NCI-H510A treated with DMSO at 0.1 percent for 48 hours (cell line): ENCODE data around the gene ABCA4.
"Not testable (repeated sequence)": the region's sequence is repeated elsewhere in the genome, so short reads cannot be mapped to it uniquely, and the experiment has no call there.

Source experiments
- DNase-seq: peaks from one replicate; lab custom pipeline; 2025; lab: John Stamatoyannopoulos, UW

ABCA4 gene

GRCh38 chr1:94004924-94005323 lies 116.0 kb downstream of the ABCA4 start:
- DNase-seq, result no peak

DNA sequence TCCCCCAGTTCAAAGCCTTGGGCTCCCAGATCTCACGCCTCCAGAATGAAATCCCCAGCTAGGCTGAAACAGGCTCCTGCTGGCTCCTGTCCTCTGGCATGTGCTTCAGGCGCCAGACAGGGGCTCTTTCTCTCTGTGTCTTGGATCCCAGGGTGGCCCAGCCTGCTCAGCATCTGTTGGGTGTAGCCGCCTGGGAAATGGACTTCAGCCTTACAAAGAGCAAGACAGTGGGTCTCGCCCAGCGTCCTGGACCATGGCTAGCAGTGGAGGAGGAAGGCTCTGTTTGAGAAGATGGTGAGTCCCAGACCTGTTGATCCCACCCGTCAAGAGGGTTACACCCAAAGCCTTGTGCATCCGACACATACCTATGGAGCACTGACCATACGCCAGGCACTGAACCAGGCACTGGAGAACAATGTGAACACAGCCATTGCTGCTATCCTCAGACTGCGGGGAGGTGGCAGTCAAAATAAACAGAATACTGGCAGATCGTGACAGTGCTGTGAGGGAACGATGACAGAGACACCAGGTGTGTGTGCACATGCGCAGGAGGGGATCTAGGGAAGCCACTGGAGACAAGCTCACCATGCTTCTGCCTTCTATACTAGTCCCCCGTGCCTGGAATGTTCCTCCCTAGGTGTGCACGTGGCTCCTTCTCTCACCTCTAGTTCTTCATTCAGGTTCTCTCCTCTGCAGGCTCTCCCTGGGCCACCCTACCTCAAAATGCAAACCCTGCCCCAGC lies 118.7 kb downstream of the ABCA4 start:
- DNase-seq, result no peak

- DNase-seq, result no peak
These were observed 119.4 kb downstream of the ABCA4 start for GRCh38 chr1:94001397-94002045.

DNA sequence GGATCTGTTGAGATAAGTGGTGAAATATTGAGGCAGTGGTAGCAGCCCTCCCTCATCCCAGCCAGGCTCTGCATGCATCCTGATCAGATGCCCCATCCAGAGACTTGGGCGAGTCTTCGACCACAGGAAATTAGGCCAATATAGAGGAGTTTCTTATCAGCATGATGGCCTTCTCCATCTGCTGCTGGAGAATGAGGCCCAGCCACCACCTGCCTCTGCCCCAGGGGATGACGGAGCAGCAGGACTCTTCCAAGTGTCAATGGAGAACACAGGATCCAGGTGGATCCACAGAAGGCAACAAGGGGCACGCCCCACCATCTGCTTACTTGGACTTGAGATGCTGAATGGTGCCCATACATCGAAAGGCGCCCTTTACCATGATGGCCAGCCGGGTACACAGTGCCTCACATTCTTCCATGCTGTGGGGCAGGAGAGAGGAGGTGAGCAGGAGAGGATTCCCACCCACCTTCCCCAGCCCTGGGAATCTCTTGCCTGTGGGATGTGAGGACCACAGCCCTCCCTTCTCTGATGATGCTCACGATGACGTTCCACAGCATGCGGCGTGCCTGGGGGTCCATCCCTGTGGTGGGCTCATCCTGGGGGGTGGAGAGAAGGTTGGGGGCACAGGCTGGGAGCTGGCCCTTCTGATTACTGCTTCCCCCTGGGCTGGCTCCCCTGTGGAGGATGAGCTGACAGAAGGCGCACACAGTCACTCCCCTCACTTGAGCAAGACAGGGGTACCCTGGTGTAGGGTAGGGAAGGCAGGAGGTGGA lies 120.3 kb downstream of the ABCA4 start:
- DNase-seq, result no peak

- no peak for DNase-seq
These were observed 121.0 kb downstream of the ABCA4 start for GRCh38 chr1:93999840-94000415.

- not testable (repeated sequence) for DNase-seq
These were observed 122.4 kb downstream of the ABCA4 start for GRCh38 chr1:93998532-93998931.

GRCh38 chr1:93997756-93998155 lies 123.2 kb downstream of the ABCA4 start:
- DNase-seq, result no peak

DNA sequence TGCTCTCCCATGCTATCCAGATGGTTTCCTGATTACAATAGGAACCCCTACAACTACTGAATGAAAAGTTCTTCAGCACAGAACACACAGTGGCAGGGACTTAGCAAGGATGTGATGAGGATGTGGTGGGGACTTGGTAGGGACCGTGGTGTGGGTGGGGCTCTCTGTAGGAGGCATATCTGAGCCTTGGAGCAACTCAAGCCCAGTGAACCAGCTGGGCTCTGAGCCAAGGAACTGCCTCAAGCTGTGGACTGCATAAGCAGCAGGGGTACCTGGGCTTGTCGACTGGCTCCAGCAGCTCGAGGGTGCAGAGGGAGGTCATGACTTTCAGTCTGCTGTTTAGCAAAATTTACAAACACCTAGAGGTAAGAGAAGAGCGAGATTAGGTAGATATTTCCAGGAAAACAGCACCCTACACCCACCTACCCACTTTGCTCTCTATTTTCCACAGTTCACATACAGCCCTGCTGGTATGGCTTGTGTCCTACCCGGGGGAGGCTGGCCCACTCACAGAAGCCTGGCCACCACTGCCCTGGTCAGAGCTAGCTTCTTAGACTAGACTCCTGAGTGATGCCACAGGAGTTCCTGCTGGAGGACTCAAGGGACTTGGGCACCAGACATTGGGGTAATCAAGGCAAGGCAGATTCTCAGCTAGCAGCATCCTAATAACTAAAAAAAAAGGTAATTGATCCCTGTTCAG lies 125.0 kb downstream of the ABCA4 start:
- DNase-seq, result no peak

DNA sequence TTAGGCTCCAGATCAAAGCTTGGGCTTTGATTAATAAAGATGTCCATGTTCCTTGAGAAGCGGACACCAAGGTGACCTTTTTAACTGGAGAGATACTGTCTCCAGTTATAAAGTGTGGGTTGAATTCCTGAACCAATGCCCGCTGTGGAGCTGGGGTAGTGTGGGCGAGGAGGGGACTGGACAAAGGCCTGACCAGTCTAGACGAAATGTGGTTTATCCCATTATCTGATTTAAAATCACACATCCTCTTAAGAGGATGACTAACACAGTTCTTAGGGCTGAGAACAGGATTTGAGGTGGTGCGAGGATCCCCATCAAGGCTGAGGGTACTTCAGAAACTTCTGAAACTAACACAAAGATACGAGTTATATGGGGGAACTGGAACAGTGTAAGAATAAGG lies 127.2 kb downstream of the ABCA4 start:
- DNase-seq, result no peak

- no peak for DNase-seq
These were observed 128.0 kb downstream of the ABCA4 start for GRCh38 chr1:93992954-93993353.

GRCh38 chr1:93992190-93992589 lies 128.8 kb downstream of the ABCA4 start:
- no peak for DNase-seq

DNA sequence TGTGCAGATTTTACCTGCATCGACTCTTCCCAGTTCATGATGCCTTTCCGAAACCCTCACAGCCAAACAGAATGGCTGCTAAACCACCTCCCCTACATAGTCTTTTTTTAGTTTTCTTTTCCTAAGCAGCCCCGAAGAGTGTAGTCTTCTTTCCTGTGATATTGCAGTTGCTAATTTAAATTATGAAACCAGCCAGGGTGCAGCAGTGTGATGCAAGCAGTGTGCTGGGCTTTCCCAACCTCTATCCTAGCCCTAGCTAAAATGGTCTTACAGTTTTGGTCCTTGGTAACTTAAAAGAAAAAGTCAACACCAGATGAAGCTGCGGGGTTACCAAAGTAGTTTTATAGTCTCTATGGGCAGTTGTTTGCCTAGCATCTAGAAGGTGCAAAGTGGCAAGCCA lies 129.7 kb downstream of the ABCA4 start:
- DNase-seq, result no peak

GRCh38 chr1:93990477-93990876 lies 130.5 kb downstream of the ABCA4 start:
- DNase-seq, result not testable (repeated sequence)

- no peak for DNase-seq
These were observed 130.9 kb downstream of the ABCA4 start for GRCh38 chr1:93990010-93990409.

- DNase-seq, result no peak
These were observed 131.3 kb downstream of the ABCA4 start for GRCh38 chr1:93989601-93990000.

DNA sequence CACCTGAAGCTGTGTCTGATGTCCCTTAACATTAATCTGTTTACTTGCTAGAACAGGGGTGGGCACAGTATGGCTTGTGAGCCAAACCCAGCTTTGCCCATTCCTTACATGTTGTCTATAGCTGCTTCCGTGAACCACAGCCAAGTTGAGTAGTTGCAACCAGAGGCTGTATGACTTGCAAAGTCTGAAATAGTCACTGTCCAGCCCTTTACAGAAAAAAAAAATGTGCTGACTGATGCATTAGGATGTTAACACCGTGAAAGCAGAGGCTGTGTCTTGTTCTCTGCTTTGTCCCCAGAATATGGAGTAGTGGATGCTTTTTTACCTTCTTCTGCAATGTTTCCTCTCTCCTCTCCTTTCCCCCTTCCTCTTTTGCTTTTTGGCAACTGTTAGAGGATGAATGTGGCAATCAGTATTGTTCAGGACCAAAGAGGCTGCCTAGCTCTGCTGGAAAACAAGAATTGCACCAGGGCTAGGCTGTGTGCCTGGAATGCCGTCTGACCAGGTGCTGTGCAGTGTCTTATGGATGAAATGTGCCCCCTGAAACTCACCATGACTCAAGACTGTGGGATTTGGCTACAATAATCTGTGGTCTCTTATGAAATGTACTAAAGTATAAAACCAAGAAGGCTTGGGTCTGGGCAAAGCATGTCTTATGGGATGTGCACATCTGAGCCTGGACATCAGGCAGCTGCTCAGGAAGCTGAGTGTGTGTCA lies 132.2 kb downstream of the ABCA4 start:
- no peak for DNase-seq

DNA sequence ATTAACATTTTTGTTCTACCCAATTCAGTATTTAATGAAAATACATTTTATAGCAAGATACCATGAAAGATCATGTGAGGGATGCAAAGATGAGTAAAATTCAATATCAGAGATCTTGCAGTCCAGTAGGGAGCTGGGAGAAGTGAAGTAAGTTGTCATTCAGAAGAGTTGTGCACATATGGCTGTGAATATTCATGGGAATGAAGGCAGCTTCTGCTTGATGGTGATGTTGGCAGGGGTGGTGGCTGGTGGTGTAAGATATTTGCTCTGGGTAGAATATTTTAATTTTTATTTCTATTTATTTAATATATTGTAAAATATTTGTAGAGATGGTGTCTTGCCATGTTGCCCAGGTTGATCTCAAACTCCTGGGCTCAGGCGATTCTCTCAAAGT lies 139.7 kb downstream of the ABCA4 start:
- DNase-seq, result no peak

GRCh38 chr1:93980320-93981273 lies 140.4 kb downstream of the ABCA4 start:
- DNase-seq, result peak; percentile 74

GRCh38 chr1:93979718-93980319 lies 141.1 kb downstream of the ABCA4 start:
- peak; percentile 81 for DNase-seq
